Activated CD8-positive, alpha-beta memory T cell treated with anti-CD3 and anti-CD28 coated beads, Interleukin-2, amount 10 ng/mL, durations not matched to agents 7 days and 5 days (primary cell): Measurements from ENCODE around the gene RPS4Y1. TPM values are rescaled to one million over a fixed set of nuclear protein-coding genes. Genes with fewer than 3 reads are reported as not detected.

Experiments used
- ATAC-seq: fragments of 150-1000 bp; cut with Tn5 transposase; one replicate; pipeline ENCODE4 v1.10.0; 2021; ENCODE audit warnings: moderate library complexity
- CTCF ChIA-PET: fragments of 350-600 bp; sonication (Branson Sonifier 250); formaldehyde crosslinking; loops from one replicate; lab custom pipeline; 2021; ENCODE audit warnings: antibody characterized with exemption; lab: Charles Lee
- DNase-seq: peaks from one replicate; pipeline ENCODE4 v3.0.0-alpha.2; 2020
- H3K27ac Mint-ChIP-seq: one replicate; pipeline ENCODE4 v1.8.0; 2021; ENCODE audit warnings: mild to moderate bottlenecking, mixed read lengths
- H3K27me3 Mint-ChIP-seq: one replicate; pipeline ENCODE4 v1.8.0; 2021; ENCODE audit warnings: mixed read lengths
- H3K36me3 Mint-ChIP-seq: one replicate; pipeline ENCODE4 v1.8.0; 2021; ENCODE audit warnings: mild to moderate bottlenecking, mixed read lengths
- H3K4me1 Mint-ChIP-seq: one replicate; pipeline ENCODE4 v1.8.0; 2021; ENCODE audit warnings: mixed read lengths
- H3K4me3 Mint-ChIP-seq: one replicate; pipeline ENCODE4 v1.8.0; 2021; ENCODE audit warnings: mild to moderate bottlenecking, moderate library complexity, mixed read lengths
- H3K9me3 Mint-ChIP-seq: one replicate; pipeline ENCODE4 v1.8.0; 2022; ENCODE audit warnings: low read depth, mixed read lengths
- total RNA-seq, 2 experiments: library from RNA; stranded (reverse); gene quantifications; one replicate each; pipeline ENCODE4 v1.2.3, GENCODE V29; 2021

Gene RPS4Y1
- total RNA-seq, 2 experiments from 2014 or later, result 204 to 220 TPM

- no peaks in the 10 kb centered on the region for H3K9me3 Mint-ChIP-seq
- no peaks in the 10 kb centered on the region for H3K27me3 Mint-ChIP-seq
- DNase-seq (no peak), ATAC-seq (no peak)
- no peaks in the 10 kb centered on the region for H3K4me1 Mint-ChIP-seq
- H3K36me3 Mint-ChIP-seq, result peaks cover 4% of the 10 kb centered on the region
- H3K27ac Mint-ChIP-seq, result no peak overlapping the region
- H3K4me3 Mint-ChIP-seq, result no peak overlapping the region
- CTCF ChIA-PET, result no interaction called here
Measured at GRCh38 chrY:2896050-2896449, 54.6 kb downstream of the RPS4Y1 start.

DNA sequence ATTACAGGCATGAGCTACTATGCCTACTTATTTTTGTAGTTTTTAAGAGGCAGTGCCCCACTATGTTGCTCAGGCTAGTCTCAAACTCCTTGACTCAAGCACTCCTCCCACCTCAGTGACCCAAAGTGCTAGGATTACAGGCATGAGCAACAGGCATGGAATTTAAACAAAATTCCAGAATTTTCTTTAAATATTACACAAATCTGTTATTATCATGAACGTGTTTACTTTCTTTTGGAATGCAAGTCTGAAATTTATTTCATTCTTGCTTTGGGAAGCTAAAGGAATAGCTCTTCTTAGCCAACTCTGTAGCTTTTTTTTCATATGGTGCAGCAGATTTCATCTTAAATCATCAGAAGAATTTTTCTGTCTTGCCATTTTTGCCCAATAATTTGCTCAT lies 66.0 kb downstream of the RPS4Y1 start:
- no peak overlapping the region for H3K27ac Mint-ChIP-seq
- DNase-seq (no peak), ATAC-seq (no peak)
- H3K27me3 Mint-ChIP-seq, result no peaks in the 10 kb centered on the region
- peaks cover 2% of the 10 kb centered on the region for H3K36me3 Mint-ChIP-seq
- H3K4me1 Mint-ChIP-seq, result peaks cover 1% of the 10 kb centered on the region
- H3K4me3 Mint-ChIP-seq, result no peak overlapping the region
- no peaks in the 10 kb centered on the region for H3K9me3 Mint-ChIP-seq
- CTCF ChIA-PET, result no interaction called here

GRCh38 chrY:2913066-2913815 lies 71.8 kb downstream of the RPS4Y1 start:
- H3K4me3 Mint-ChIP-seq, result no peak overlapping the region
- peaks cover 3% of the 10 kb centered on the region for H3K36me3 Mint-ChIP-seq
- H3K27ac Mint-ChIP-seq, result peak overlapping the region; percentile 32
- H3K4me1 Mint-ChIP-seq, result peaks cover 10% of the 10 kb centered on the region
- H3K9me3 Mint-ChIP-seq, result no peaks in the 10 kb centered on the region
- DNase-seq, result peak; percentile 56
- ATAC-seq, result peak; percentile 76
- CTCF ChIA-PET, result interaction anchor here (1.3 kb wide), 1 partner anchor 23 kb away, joined by 3 read pairs; no protein-coding TSS in a partner anchor
- H3K27me3 Mint-ChIP-seq, result no peaks in the 10 kb centered on the region

Other genes starting within 250 kb of the RPS4Y1 start
- not detected for gene SRY, start 53.9 kb upstream of the RPS4Y1 start, total RNA-seq
- gene ZFY, start 93.8 kb downstream of the RPS4Y1 start, total RNA-seq, result 10 to 100 TPM; 14.3 to 14.6 TPM